BJ (cell line): Measurements from ENCODE around the gene LGALS3. TPM values are rescaled to one million over a fixed set of nuclear protein-coding genes. Genes with fewer than 3 reads are reported as not detected.

Source experiments
- CTCF ChIA-PET: fragments of 350-600 bp; formaldehyde crosslinking; extraction: SDS; loops from one replicate; lab custom pipeline; 2021; ENCODE audit warnings: antibody characterized with exemption, inconsistent platforms; lab: Yijun Ruan, JAX
- POLR2A ChIA-PET: fragments of 300-600 bp; sonication (Branson Sonifier 250); formaldehyde crosslinking; extraction: SDS; loops from one replicate; lab custom pipeline; 2021; ENCODE audit warnings: antibody characterized with exemption; lab: Charles Lee
- DNase-seq: peaks from one replicate; pipeline ENCODE4 v3.0.0-alpha.2; 2011; ENCODE audit warnings: low read depth
- H3K27me3 ChIP-seq: 2 replicates; pipeline ENCODE4 v1.6.0; 2011; ENCODE audit warnings: low read length; ENCODE audit not compliant: control insufficient read depth, insufficient read depth
- H3K36me3 ChIP-seq: 2 replicates; pipeline ENCODE4 v1.5.1; 2011; ENCODE audit warnings: low read length; ENCODE audit not compliant: control insufficient read depth, insufficient read depth
- H3K4me3 ChIP-seq: 2 replicates; pipeline ENCODE4 v1.5.1; 2011; ENCODE audit warnings: low read depth, mild to moderate bottlenecking, control low read depth, low read length
- CTCF ChIP-seq: IDR thresholded peaks from 2 replicates; pipeline ENCODE4 v1.5.1; 2011; ENCODE audit warnings: low read depth, mild to moderate bottlenecking, control low read depth, inconsistent platforms, low read length, moderate library complexity; ENCODE audit not compliant: insufficient read depth
- polyA plus RNA-seq: library from polyadenylated mRNA; depleted of rRNA; stranded (reverse); fragments of >200 nt; gene quantifications from 2 replicates; pipeline ENCODE4 v1.2.3, GENCODE V29; 2011

The LGALS3 gene
- polyA plus RNA-seq, 1 experiment: 182 TPM

GRCh38 chr14:55136885-55137786, 8.1 kb downstream of the LGALS3 start:
- CTCF ChIA-PET: interaction anchor here (0.9 to 3.7 kb wide), 10 partner anchors 10 to 57 kb away, joined by 3 to 16 read pairs (median 5); no protein-coding TSS in a partner anchor

GRCh38 chr14:55138091-55138490, 9.0 kb downstream of the LGALS3 start:
- Histone ChIP-seq H3K27me3 (no peaks in the 10 kb centered on the region), H3K36me3 (peaks cover 20% of the 10 kb centered on the region), H3K4me3 (no peak overlapping the region)
- no peak for TF ChIP-seq CTCF
- POLR2A ChIA-PET: interaction anchor here (0.6 to 0.9 kb wide), 2 partner anchors 35 to 46 kb away, joined by 3 to 4 read pairs; no protein-coding TSS in a partner anchor
- CTCF ChIA-PET: interaction anchor here (0.9 to 3.7 kb wide), 9 partner anchors 9 to 58 kb away, joined by 3 to 16 read pairs (median 5); no protein-coding TSS in a partner anchor
- DNase-seq: no peak

More at GRCh38 chr14:55136885-55137786, 8.1 kb downstream of the LGALS3 start:
- Histone ChIP-seq H3K27me3 (no peaks in the 10 kb centered on the region), H3K36me3 (peaks cover 18% of the 10 kb centered on the region), H3K4me3 (no peak overlapping the region)
- POLR2A ChIA-PET: interaction anchor here (0.6 to 0.9 kb wide), 2 partner anchors 34 to 45 kb away, joined by 3 to 4 read pairs; no protein-coding TSS in a partner anchor
- peak; percentile 56 for DNase-seq
- peak; percentile 30 for TF ChIP-seq CTCF

DNA sequence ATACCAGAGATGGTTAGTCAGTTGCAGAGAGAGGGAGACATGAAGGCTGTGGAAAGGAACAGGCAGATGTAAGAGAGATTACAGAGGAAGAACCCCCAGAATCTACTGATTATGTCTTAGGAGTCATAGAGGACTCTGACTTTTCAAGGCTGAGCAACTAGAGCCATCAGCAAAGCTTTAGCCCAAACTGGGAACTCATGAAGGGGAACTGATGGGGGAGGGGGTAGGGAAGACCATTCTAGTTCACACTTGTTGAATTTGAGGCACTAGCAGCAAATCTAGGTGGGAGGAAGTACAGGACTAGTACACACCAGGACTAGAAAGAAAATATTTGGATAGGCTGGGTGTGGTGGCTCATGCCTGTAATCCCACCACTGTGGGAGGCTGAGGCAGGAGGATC, 10.1 kb downstream of the LGALS3 start:
- no peak overlapping the region for H3K4me3 ChIP-seq
- no peak for DNase-seq
- H3K36me3 ChIP-seq: peaks cover 20% of the 10 kb centered on the region
- H3K27me3 ChIP-seq: no peaks in the 10 kb centered on the region
- POLR2A ChIA-PET: no interaction called here
- CTCF ChIA-PET: interaction anchor here (0.8 to 3.7 kb wide), 2 partner anchors 21 to 50 kb away, joined by 3 to 16 read pairs; no protein-coding TSS in a partner anchor
- TF ChIP-seq CTCF: no peak

GRCh38 chr14:55139696-55140509, 10.9 kb downstream of the LGALS3 start:
- no peak for TF ChIP-seq CTCF
- ChIA-PET POLR2A (no interaction called here), CTCF (interaction anchor here (0.8 to 3.7 kb wide), 2 partner anchors 22 to 50 kb away, joined by 3 to 16 read pairs; no protein-coding TSS in a partner anchor)
- no peak overlapping the region for H3K4me3 ChIP-seq
- no peaks in the 10 kb centered on the region for H3K27me3 ChIP-seq
- no peak for DNase-seq
- peaks cover 22% of the 10 kb centered on the region for H3K36me3 ChIP-seq

GRCh38 chr14:55141825-55142224, 12.8 kb downstream of the LGALS3 start:
- peaks cover 28% of the 10 kb centered on the region for H3K36me3 ChIP-seq
- H3K27me3 ChIP-seq: no peaks in the 10 kb centered on the region
- ChIA-PET POLR2A (no interaction called here), CTCF (no interaction called here)
- no peak overlapping the region for H3K4me3 ChIP-seq
- TF ChIP-seq CTCF: no peak
- DNase-seq: no peak
